Psoas muscle (tissue), 8 donors: ENCODE results near the gene SH2D3A. TPM values are rescaled to one million over a fixed set of nuclear protein-coding genes. Genes with fewer than 3 reads are reported as not detected.

Experiments
- ATAC-seq, 4 donors: fragments of 200-7000 bp; cut with Tn5 transposase; one replicate each; pipeline ENCODE4 v1.9.1; 2020; ENCODE audit warnings: moderate library complexity in 3 of 4, mild to moderate bottlenecking in 2 of 4
- DNase-seq, 2 donors: peaks; one replicate each; pipeline ENCODE4 v3.0.0-alpha.2; 2020
- H3K27ac ChIP-seq: fragments of 200-600 bp; one replicate; pipeline ENCODE4 v1.8.0; 2022
- H3K27me3 ChIP-seq, 3 donors: fragments of 200-600 bp in 1 of 3; one replicate each; pipeline versions ENCODE4 v1.6.1 to v1.8.0; 2013 to 2022; ENCODE audit warnings: low read length in 2 of 3, mild to moderate bottlenecking in 2 of 3, moderate library complexity in 1 of 3; ENCODE audit not compliant: insufficient read depth in 3 of 3
- H3K36me3 ChIP-seq, 2 donors: fragments of 200-600 bp in 1 of 2; one replicate each; pipeline versions ENCODE4 v1.6.1 to v1.8.0; 2013 to 2022; ENCODE audit warnings: low read depth in 1 of 2, mild to moderate bottlenecking in 1 of 2, moderate library complexity in 1 of 2; ENCODE audit not compliant: insufficient read depth in 1 of 2
- H3K4me1 ChIP-seq: fragments of 200-600 bp; one replicate; pipeline ENCODE4 v1.8.0; 2022
- H3K4me3 ChIP-seq: fragments of 200-600 bp; one replicate; pipeline ENCODE4 v1.8.0; 2022; ENCODE audit warnings: mild to moderate bottlenecking
- H3K9me3 ChIP-seq: fragments of 200-600 bp; one replicate; pipeline ENCODE4 v1.8.0; 2022
- CTCF ChIP-seq: fragments of 200-600 bp; IDR thresholded peaks from one replicate; pipeline ENCODE4 v1.8.0; 2022; ENCODE audit warnings: antibody characterized with exemption
- WGBS, 3 donors: extraction: QIAGEN DNeasy Blood & Tissue Kit; methylation state at CpG; one replicate each; pipeline versions ENCODE4 v1.1.6 to v1.1.7; 2013; 5-methylcytosine and 5-hydroxymethylcytosine counted together
- intact Hi-C, 2 donors: fragments of 100-400 bp; cut with DNase I; formaldehyde crosslinking; loops; one replicate each; pipeline versions ENCODE4 v1.11.0 to v1.14.2; 2022
- polyA plus RNA-seq, 3 donors: library from polyadenylated mRNA; stranded (reverse); fragments of 200-250 nt; gene quantifications; one replicate each; pipeline ENCODE4 v1.2.3, GENCODE V29; 2013
- total RNA-seq, 4 donors: library from RNA; stranded (reverse); fragmentation: NEBNext Ultra II Directional in 2 of 4; extraction: Animal tissue kit (Norgen Biotek cat#: 25700) in 2 of 4; gene quantifications; one replicate each; pipeline versions ENCODE4 v1.2.1 to v1.2.4, GENCODE V29; 2021 to 2023
- donor health status: healthy with polysubstance abuse.
- donor health status: DM: no; HTN: no; CAD: no; lungs with moderate emphysema.
- donor health status: Bipolar disorder and iron deficiency.
- donor health status: healthy.
- donor health status: DM: yes; HTN: yes; CAD: no.
- donor health status: DM: no; HTN: no; CAD: no.
- donor health status: DM: no; HTN: no; CAD: no.
- donor health status: DM: yes; HTN: yes; CAD: no.

SH2D3A gene
- total and polyA plus RNA-seq, 7 donors, result 0.07 to 0.17 (median 0.12) TPM; not detected in 3

- peaks cover 0 to 17% (median 4%) of the 10 kb centered on the region in 3 donors for H3K27me3 ChIP-seq
- no peaks in the 10 kb centered on the region for H3K36me3 ChIP-seq
- intact Hi-C loops, result no loop called here
- no peak for ATAC-seq
- H3K4me3 ChIP-seq, result no peak overlapping the region
- DNase-seq, result no peak
- 74 to 88% (median 79%) methylated on average over 4 of the region's 4 CpGs for WGBS, 3 donors
- TF ChIP-seq CTCF, result no peak
- H3K27ac ChIP-seq, result no peak overlapping the region
- no peaks in the 10 kb centered on the region for H3K4me1 ChIP-seq
- H3K9me3 ChIP-seq, result no peaks in the 10 kb centered on the region
Measured at GRCh38 chr19:6717441-6717971, 49.7 kb downstream of the SH2D3A start.

- DNase-seq (no peak), ATAC-seq (no peak)
- no peak overlapping the region for H3K4me3 ChIP-seq
- WGBS, 3 donors, result 62 to 71% (median 69%) methylated on average over 10 of the region's 10 CpGs
- H3K9me3 ChIP-seq, result no peaks in the 10 kb centered on the region
- no peak overlapping the region for H3K27ac ChIP-seq
- no peaks in the 10 kb centered on the region for H3K4me1 ChIP-seq
- peaks cover 0 to 18% (median 8%) of the 10 kb centered on the region in 3 donors for H3K27me3 ChIP-seq
- intact Hi-C loops, result no loop called here
- TF ChIP-seq CTCF, result no peak
- H3K36me3 ChIP-seq, result no peaks in the 10 kb centered on the region
Measured at GRCh38 chr19:6717036-6717435, 50.2 kb downstream of the SH2D3A start.

GRCh38 chr19:6716610-6716970, 50.6 kb downstream of the SH2D3A start:
- 51 to 59% (median 52%) methylated on average over 6 of the region's 6 CpGs for WGBS, 3 donors
- H3K27ac ChIP-seq, result no peak overlapping the region
- peaks cover 0 to 22% (median 10%) of the 10 kb centered on the region in 3 donors for H3K27me3 ChIP-seq
- H3K36me3 ChIP-seq, result no peaks in the 10 kb centered on the region
- H3K4me1 ChIP-seq, result no peaks in the 10 kb centered on the region
- ATAC-seq (no peak), DNase-seq (no peak)
- H3K4me3 ChIP-seq, result no peak overlapping the region
- TF ChIP-seq CTCF, result no peak
- H3K9me3 ChIP-seq, result no peaks in the 10 kb centered on the region
- intact Hi-C loops, result no loop called here

- H3K4me1 ChIP-seq, result no peaks in the 10 kb centered on the region
- ATAC-seq, result no peak
- no peak overlapping the region for H3K4me3 ChIP-seq
- no peak overlapping the region for H3K27ac ChIP-seq
- WGBS, 3 donors, result 84 to 86% (median 85%) methylated on average over 11 of the region's 11 CpGs
- H3K27me3 ChIP-seq, result peaks cover 0 to 26% (median 16%) of the 10 kb centered on the region in 3 donors
- no peak for DNase-seq
- no peaks in the 10 kb centered on the region for H3K36me3 ChIP-seq
- intact Hi-C loops, result no loop called here
- no peaks in the 10 kb centered on the region for H3K9me3 ChIP-seq
- TF ChIP-seq CTCF, result no peak
Measured at GRCh38 chr19:6714749-6715555, 52.3 kb downstream of the SH2D3A start.
